ENCODE results near the gene WWOX. TPM values are rescaled to one million over a fixed set of nuclear protein-coding genes. Genes with fewer than 3 reads are reported as not detected.

Gene WWOX
- total RNA-seq, 4 donors from 2014 or later, result 21.4 to 55.6 (median 33.2) TPM

DNA sequence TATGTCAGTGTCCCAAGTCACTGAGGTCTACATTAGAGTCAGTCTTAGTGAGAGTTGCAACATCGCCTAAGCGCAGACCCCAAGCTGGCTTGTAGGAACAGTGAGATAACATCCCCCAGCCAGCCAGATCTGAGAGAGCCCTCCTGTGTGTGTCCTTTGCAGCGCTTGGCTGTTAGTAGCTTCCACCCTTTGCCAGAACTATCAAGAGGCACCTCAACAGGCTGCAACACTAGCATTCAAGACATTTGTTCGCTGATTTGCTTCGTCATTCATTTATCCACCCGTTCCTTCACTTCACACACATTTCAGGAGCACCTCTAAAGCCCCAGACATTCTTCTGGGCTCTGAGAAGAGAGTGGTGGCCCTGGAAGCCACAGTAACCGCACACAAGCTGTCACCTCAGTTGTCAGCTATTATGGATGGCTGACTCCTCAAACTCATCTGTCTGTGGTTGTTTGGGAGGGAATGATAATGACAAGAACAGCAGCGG is 289.6 kb downstream of the WWOX start:
- DNase-seq (ENCODE audit: low spot score) (no peak), ATAC-seq (ENCODE audit: low FRiP score) (no peak)
- TF ChIP-seq, protein P1, sequence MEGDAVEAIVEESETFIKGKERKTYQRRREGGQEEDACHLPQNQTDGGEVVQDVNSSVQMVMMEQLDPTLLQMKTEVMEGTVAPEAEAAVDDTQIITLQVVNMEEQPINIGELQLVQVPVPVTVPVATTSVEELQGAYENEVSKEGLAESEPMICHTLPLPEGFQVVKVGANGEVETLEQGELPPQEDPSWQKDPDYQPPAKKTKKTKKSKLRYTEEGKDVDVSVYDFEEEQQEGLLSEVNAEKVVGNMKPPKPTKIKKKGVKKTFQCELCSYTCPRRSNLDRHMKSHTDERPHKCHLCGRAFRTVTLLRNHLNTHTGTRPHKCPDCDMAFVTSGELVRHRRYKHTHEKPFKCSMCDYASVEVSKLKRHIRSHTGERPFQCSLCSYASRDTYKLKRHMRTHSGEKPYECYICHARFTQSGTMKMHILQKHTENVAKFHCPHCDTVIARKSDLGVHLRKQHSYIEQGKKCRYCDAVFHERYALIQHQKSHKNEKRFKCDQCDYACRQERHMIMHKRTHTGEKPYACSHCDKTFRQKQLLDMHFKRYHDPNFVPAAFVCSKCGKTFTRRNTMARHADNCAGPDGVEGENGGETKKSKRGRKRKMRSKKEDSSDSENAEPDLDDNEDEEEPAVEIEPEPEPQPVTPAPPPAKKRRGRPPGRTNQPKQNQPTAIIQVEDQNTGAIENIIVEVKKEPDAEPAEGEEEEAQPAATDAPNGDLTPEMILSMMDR (IDR thresholded peaks at IDR 0.05), result no peak

DNA sequence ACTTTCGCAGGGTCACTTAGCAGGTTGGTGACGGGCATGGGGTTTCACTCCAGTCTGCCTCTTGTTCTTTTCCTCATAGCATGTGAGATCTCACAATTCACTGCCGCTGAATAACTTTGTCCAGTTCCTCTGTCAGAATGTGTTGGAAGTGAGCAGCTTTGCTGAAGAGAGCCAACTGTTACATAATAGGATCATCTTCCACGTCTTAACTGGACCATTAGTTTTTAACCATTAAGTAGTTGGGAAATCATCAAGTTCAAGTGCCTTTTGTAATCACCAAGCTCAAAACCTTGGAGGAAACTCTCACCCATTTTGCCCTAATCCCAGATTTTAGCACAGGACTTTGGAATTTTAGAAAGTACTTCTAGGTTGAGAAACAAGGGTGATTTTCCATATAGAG is 290.6 kb downstream of the WWOX start:
- DNase-seq (ENCODE audit: low spot score), result no peak
- TF ChIP-seq, protein P1 (IDR thresholded peaks at IDR 0.05), result no peak
- peak; percentile 74 for ATAC-seq (ENCODE audit: low FRiP score)

DNA sequence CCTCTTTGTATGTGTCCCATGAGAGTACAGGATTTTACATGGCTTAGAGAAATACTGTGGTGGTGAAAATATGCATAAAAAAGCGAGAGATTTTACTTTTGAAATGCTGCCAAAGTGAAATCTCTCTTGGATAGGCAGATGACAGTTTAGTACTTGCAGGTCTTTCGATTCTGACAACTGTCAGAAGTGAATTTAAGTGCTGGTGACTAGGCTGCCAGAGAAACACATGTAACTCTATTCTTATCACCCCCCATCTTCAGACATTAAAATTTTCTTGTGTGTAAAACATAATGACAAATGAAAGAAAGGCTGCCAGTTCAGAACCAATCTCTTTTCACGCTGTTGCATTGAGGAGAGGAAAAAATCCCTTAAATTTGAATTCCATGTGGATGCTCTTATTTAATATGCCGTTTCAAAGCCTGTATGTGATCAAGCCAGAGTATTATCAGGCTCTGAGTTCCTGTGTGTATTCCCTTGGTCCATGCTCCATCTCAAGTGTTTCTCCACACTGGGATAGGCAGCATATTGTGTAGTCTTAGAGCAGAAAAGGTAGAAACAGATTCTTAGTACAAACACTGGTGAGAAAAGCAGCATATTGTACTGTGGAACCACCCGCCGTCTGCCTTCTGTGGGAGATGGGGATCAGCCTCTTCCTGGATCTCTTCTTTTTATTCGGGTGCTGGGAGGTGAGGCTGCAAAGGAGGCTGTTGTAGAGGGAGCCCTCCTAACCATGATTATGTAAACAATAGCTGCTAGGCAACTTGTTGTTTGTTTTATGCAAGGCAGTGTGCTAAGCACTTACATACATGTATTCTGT is 291.3 kb downstream of the WWOX start:
- ATAC-seq (ENCODE audit: low FRiP score) (no peak), DNase-seq (ENCODE audit: low spot score) (no peak)
- TF ChIP-seq, protein P1 (IDR thresholded peaks at IDR 0.05), result no peak

DNA sequence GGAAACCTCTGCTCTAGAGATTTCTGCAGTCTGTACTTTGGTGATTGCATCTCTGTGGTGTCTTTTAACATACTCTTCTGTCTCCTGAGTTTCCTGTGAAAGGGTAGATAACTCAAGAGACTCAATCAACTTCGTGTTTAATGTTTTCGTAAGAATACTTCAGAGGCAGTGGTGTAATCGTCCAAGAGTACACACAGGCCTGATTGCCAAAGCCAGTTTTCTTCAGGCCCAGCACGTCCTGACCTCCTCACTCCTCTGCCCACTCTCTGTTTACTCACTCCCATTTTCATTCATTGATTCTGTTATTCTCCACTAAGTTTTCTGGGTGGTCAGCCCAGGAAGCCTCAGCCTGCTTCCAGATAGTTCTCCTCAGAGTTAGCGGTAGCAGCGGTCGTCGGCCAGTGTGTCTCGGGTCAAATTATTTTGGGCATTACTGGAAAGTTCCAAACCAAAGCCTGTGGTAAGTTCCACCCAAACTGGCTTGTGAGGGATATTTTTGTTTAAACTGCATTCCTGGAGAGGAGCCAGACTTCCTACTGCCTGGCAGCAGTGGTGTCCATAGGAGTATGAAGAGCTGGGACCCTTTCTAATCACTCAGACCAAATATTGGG is 293.2 kb downstream of the WWOX start:
- ATAC-seq (ENCODE audit: low FRiP score) (peak; percentile 33), DNase-seq (ENCODE audit: low spot score) (no peak)
- TF ChIP-seq, protein P1 (IDR thresholded peaks at IDR 0.05), result no peak

DNA sequence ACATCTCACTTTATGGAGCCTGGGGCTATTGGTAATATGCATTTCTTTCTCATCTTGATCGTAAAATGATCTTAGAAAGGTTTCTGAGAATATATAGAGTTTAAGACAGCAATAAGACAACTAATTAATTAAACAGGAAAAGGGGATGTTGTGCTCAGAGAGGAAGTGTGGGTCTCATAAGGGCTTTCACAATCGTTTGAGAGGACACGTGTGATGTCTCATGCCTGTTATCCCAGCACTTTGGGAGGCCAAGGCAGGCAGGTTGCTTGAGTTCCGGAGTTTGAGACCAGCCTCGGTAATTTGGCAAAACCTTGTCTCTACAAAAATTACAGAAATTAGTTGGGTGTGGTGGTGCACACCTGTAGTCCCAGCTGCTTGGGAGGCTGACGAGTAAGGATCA is 295.6 kb downstream of the WWOX start:
- ATAC-seq (ENCODE audit: low FRiP score) (no peak), DNase-seq (ENCODE audit: low spot score) (no peak)
- TF ChIP-seq, protein P1 (IDR thresholded peaks at IDR 0.05), result no peak

DNA sequence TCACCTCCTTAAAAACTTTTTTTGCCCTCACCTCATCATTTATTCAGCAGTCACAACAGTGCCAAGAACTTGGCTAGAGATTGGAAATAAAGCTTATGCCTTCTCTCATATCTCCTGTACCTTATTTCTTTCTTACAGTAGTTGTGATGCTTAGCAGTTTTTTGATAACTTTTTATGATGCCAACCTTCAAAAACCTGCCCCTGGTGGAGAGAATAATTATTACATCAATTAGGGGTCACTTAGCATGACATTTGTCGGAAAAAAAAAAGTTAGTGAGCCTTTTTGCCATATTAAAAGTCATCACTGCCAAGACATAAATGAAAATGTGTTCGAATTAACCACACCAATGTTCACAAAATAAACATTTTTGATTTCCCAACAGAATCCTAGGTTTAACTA is 296.6 kb downstream of the WWOX start:
- no peak for ATAC-seq (ENCODE audit: low FRiP score)
- no peak for DNase-seq (ENCODE audit: low spot score)
- TF ChIP-seq, protein P1 (IDR thresholded peaks at IDR 0.05), result no peak
